ENCODE data around the gene KLF11.
"Not testable (repeated sequence)": the region's sequence is repeated elsewhere in the genome, so short reads cannot be mapped to it uniquely, and the experiment has no call there.

Gene KLF11

GRCh38 chr2:10012963-10013461, 30.3 kb upstream of the KLF11 start:
- in situ Hi-C loops (cut with HindIII; ENCODE audit: low pct_unique_long_range_greater_than_20kb, low sequenced_read_pairs), result no loop called here
- no peak for TF ChIP-seq JUND (IDR thresholded peaks at IDR 0.05; ENCODE audit: low read depth)
- DNase-seq (ENCODE audit: low read depth in 1 of 2, low spot score in 1 of 2), result no peak

- DNase-seq (ENCODE audit: low read depth in 1 of 2, low spot score in 1 of 2); in situ Hi-C loops (cut with HindIII; ENCODE audit: low pct_unique_long_range_greater_than_20kb, low sequenced_read_pairs): not testable (repeated sequence)
Observed at GRCh38 chr2:10013651-10014417, 29.5 kb upstream of the KLF11 start.

- in situ Hi-C loops (cut with HindIII; ENCODE audit: low pct_unique_long_range_greater_than_20kb, low sequenced_read_pairs), result no loop called here
- no peak for TF ChIP-seq JUND (IDR thresholded peaks at IDR 0.05; ENCODE audit: low read depth)
- no peak for DNase-seq (ENCODE audit: low read depth in 1 of 2, low spot score in 1 of 2)
Observed at GRCh38 chr2:10014418-10015190, 28.7 kb upstream of the KLF11 start.

- DNase-seq (ENCODE audit: low read depth in 1 of 2, low spot score in 1 of 2); in situ Hi-C loops (cut with HindIII; ENCODE audit: low pct_unique_long_range_greater_than_20kb, low sequenced_read_pairs): not testable (repeated sequence)
Observed at GRCh38 chr2:10015376-10015989, 27.9 kb upstream of the KLF11 start.

- TF ChIP-seq JUND (IDR thresholded peaks at IDR 0.05; ENCODE audit: low read depth), result no peak
- in situ Hi-C loops (cut with HindIII; ENCODE audit: low pct_unique_long_range_greater_than_20kb, low sequenced_read_pairs), result no loop called here
- no peak for DNase-seq (ENCODE audit: low read depth in 1 of 2, low spot score in 1 of 2)
Observed at GRCh38 chr2:10016001-10016801, 27.1 kb upstream of the KLF11 start.

GRCh38 chr2:10016802-10017258, 26.5 kb upstream of the KLF11 start:
- TF ChIP-seq JUND (IDR thresholded peaks at IDR 0.05; ENCODE audit: low read depth), result no peak
- DNase-seq (ENCODE audit: low read depth in 1 of 2, low spot score in 1 of 2), result no peak
- in situ Hi-C loops (cut with HindIII; ENCODE audit: low pct_unique_long_range_greater_than_20kb, low sequenced_read_pairs), result no loop called here

GRCh38 chr2:10017313-10017941, 25.9 kb upstream of the KLF11 start:
- no peak for TF ChIP-seq JUND (IDR thresholded peaks at IDR 0.05; ENCODE audit: low read depth)
- no peak for DNase-seq (ENCODE audit: low read depth in 1 of 2, low spot score in 1 of 2)
- in situ Hi-C loops (cut with HindIII; ENCODE audit: low pct_unique_long_range_greater_than_20kb, low sequenced_read_pairs), result no loop called here

GRCh38 chr2:10019174-10019573, 24.2 kb upstream of the KLF11 start:
- in situ Hi-C loops (cut with HindIII; ENCODE audit: low pct_unique_long_range_greater_than_20kb, low sequenced_read_pairs), result no loop called here
- no peak for DNase-seq (ENCODE audit: low read depth in 1 of 2, low spot score in 1 of 2)
- no peak for TF ChIP-seq JUND (IDR thresholded peaks at IDR 0.05; ENCODE audit: low read depth)

GRCh38 chr2:10019602-10020400, 23.5 kb upstream of the KLF11 start:
- no peak for DNase-seq (ENCODE audit: low read depth in 1 of 2, low spot score in 1 of 2)
- in situ Hi-C loops (cut with HindIII; ENCODE audit: low pct_unique_long_range_greater_than_20kb, low sequenced_read_pairs), result no loop called here

GRCh38 chr2:10022041-10022421, 21.3 kb upstream of the KLF11 start:
- in situ Hi-C loops (cut with HindIII; ENCODE audit: low pct_unique_long_range_greater_than_20kb, low sequenced_read_pairs), result no loop called here
- DNase-seq (ENCODE audit: low read depth in 1 of 2, low spot score in 1 of 2), result no peak
- no peak for TF ChIP-seq JUND (IDR thresholded peaks at IDR 0.05; ENCODE audit: low read depth)

More at GRCh38 chr2:10019602-10020400, 23.5 kb upstream of the KLF11 start:
- TF ChIP-seq JUND (IDR thresholded peaks at IDR 0.05; ENCODE audit: low read depth), result no peak

- no peak for DNase-seq (ENCODE audit: low read depth in 1 of 2, low spot score in 1 of 2)
- TF ChIP-seq JUND (IDR thresholded peaks at IDR 0.05; ENCODE audit: low read depth), result no peak
- in situ Hi-C loops (cut with HindIII; ENCODE audit: low pct_unique_long_range_greater_than_20kb, low sequenced_read_pairs), result no loop called here
Observed at GRCh38 chr2:10022445-10022844, 20.9 kb upstream of the KLF11 start.

Data from T47D (cell line).